Measurements from ENCODE around the gene CYGB. TPM values are rescaled to one million over a fixed set of nuclear protein-coding genes. Genes with fewer than 3 reads are reported as not detected.

The CYGB gene
- total and polyA plus RNA-seq, 10 of the 15 experiments (the other 5 are each of a cell fraction or from before 2014, with no cell fraction given) = 0.34 TPM; not detected in 9

DNA sequence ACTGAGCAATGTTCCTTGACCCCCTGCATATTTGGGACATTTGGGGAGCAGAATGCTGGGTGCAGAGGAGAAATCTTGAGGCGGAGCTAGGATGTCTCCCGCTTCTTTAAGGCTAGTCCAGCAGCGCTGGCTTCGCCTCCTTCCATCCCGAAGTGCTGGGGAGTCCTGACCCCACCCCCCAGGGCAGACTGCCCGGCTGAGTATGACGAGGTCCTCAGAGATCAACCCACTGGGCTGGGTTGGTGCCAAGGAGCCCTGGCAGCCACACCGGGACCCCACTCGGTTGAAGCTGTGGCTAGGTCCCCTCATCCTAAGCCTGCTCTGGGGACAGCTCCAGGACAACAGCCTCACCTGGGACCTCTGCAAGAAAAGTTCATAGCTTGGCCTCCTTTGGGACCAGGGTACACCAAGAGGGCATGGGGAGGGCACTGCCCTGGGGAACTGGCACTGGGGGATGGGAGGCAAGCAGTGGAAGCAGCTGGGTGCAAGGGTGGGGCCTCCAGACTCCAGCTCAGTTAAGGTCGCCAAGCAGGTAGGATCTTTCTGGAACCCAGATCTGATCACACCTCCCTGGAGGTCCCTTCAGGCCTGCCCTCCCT is 47.3 kb downstream of the CYGB start:
- SMC1A ChIA-PET (ENCODE audit: uncharacterized antibody, unreplicated experiment) = interaction anchor here (1.6 to 12.0 kb wide), 3 partner anchors 8 to 23 kb away, joined by 4 to 115 read pairs (median 49); partner anchors contain the start of genes AANAT and RHBDF2
- H3K36me3 ChIP-seq (ENCODE audit: control insufficient read depth in 2 of 2, insufficient read depth in 2 of 2, low read length in 1 of 2) = no peaks in the 10 kb centered on the region; a peak in 2 of 4 replicates
- POLR2A ChIA-PET = interaction anchor here (1.4 to 1.7 kb wide), 2 partner anchors 9 to 11 kb away, joined by 3 to 11 read pairs; partner anchors contain the start of gene RHBDF2
- CTCF ChIA-PET = interaction anchor here (0.6 to 1.5 kb wide), 3 partner anchors 9 to 301 kb away, joined by 4 read pairs; no protein-coding TSS in a partner anchor
- no peaks in the 10 kb centered on the region for H4K20me1 ChIP-seq (ENCODE audit: control insufficient read depth, insufficient read depth)
- H2AFZ ChIP-seq (ENCODE audit: control insufficient read depth, low read depth, low read length) = no peak overlapping the region
- no peak overlapping the region; the same call in 1 of the 2 replicates for H3K9ac ChIP-seq (ENCODE audit: control insufficient read depth, insufficient read depth, low read length)
- H3K4me1 ChIP-seq (ENCODE audit: control insufficient read depth, insufficient read depth, low read length) = peaks cover 52% of the 10 kb centered on the region
- H3K27me3 ChIP-seq (replicated peaks in 1 of 2; ENCODE audit: control insufficient read depth in 2 of 2, insufficient read depth in 2 of 2, low read length in 1 of 2) = no peaks in the 10 kb centered on the region
- H3K9me3 ChIP-seq (replicated peaks; ENCODE audit: control insufficient read depth, insufficient read depth, low read length) = no peaks in the 10 kb centered on the region
- no peak for DNase-seq (ENCODE audit: low read depth, low spot score)
- no peak overlapping the region for H3K27ac ChIP-seq (ENCODE audit: control insufficient read depth, insufficient read depth)
- ATAC-seq = no peak
- WGBS (ENCODE audit: insufficient coverage, insufficient replicate concordance, low lambda C conversion rate, missing lambda C conversion rate) = 79% methylated on average over 10 of the region's 10 CpGs
- no TSS peak for BruUV-seq (replicated peaks)
- no peak for FAIRE-seq
- H3K4me3 ChIP-seq = no peak overlapping the region
- TF ChIP-seq SMC3 (IDR thresholded peaks at IDR 0.05; ENCODE audit: borderline replicate concordance, low read length) (no peak), BMI1 (IDR thresholded peaks at IDR 0.05; ENCODE audit: borderline replicate concordance) (no peak), CBX3 (IDR thresholded peaks at IDR 0.05; ENCODE audit: borderline replicate concordance, low read depth) (no peak), EGR1 (IDR thresholded peaks at IDR 0.05; ENCODE audit: borderline replicate concordance in 1 of 2, low read depth in 2 of 2, low read length in 2 of 2) (no peak), NR2F1 (conservative IDR thresholded peaks at IDR 0.05) (no peak), CBX5 (IDR thresholded peaks at IDR 0.05; ENCODE audit: low read depth) (no peak), STAT1 (conservative IDR thresholded peaks at IDR 0.05) (no peak)
- TF ChIP-seq, protein P1, sequence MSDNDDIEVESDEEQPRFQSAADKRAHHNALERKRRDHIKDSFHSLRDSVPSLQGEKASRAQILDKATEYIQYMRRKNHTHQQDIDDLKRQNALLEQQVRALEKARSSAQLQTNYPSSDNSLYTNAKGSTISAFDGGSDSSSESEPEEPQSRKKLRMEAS (IDR thresholded peaks at IDR 0.05; ENCODE audit: low read depth, low read length) = no peak
- TF ChIP-seq, protein P2, sequence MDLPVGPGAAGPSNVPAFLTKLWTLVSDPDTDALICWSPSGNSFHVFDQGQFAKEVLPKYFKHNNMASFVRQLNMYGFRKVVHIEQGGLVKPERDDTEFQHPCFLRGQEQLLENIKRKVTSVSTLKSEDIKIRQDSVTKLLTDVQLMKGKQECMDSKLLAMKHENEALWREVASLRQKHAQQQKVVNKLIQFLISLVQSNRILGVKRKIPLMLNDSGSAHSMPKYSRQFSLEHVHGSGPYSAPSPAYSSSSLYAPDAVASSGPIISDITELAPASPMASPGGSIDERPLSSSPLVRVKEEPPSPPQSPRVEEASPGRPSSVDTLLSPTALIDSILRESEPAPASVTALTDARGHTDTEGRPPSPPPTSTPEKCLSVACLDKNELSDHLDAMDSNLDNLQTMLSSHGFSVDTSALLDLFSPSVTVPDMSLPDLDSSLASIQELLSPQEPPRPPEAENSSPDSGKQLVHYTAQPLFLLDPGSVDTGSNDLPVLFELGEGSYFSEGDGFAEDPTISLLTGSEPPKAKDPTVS (IDR thresholded peaks at IDR 0.05; ENCODE audit: low read depth, low read length) = no peak
- intact Hi-C loops (cut with micrococcal nuclease; ENCODE audit: unreplicated experiment) = no loop called here
- H3K4me2 ChIP-seq (ENCODE audit: control insufficient read depth, insufficient read depth) = no peak overlapping the region
- RAD21 ChIA-PET (ENCODE audit: unreplicated experiment) = interaction anchor here (2.0 to 6.4 kb wide), 2 partner anchors 9 kb away, joined by 6 to 50 read pairs; no protein-coding TSS in a partner anchor
- peaks cover 25% of the 10 kb centered on the region for H3K79me2 ChIP-seq (ENCODE audit: control insufficient read depth, insufficient read depth, low read length)
- in situ Hi-C loops (cut with MboI) = no loop called here
